ENCODE results near the gene SNX10. TPM values are rescaled to one million over a fixed set of nuclear protein-coding genes. Genes with fewer than 3 reads are reported as not detected.

SNX10 gene
- total RNA-seq, 1 experiment from 2014 or later = 9.4 TPM

- Mint-ChIP-seq H3K27ac (no peak overlapping the region), H3K4me1 (peaks cover 0 to 10% of the 10 kb centered on the region in 2 experiments), H3K9me3 (no peaks in the 10 kb centered on the region), H3K36me3 (ENCODE audit: insufficient read depth in 1 of 3, low read depth in 3 of 3) (peaks cover 2 to 5% (median 3%) of the 10 kb centered on the region in 3 experiments; a peak in 2 of 7 replicates), H3K27me3 (ENCODE audit: low read depth) (no peaks in the 10 kb centered on the region), H3K4me3 (no peak overlapping the region)
- H4K5ac ChIP-seq (ENCODE audit: insufficient read length, low read depth, low read length) = no peak overlapping the region
- no CpG with 5 or more reads among the region's 10 CpGs for WGBS (ENCODE audit: extremely low coverage, insufficient read length, low lambda C conversion rate)
- H3K23ac ChIP-seq (ENCODE audit: insufficient read length, low read depth, low read length) = no peak overlapping the region
- H4K91ac ChIP-seq (ENCODE audit: insufficient read length, low read depth, low read length) = no peak overlapping the region
- no peaks in the 10 kb centered on the region for H3K79me1 ChIP-seq (ENCODE audit: insufficient read depth, low read depth, low read length, poor library complexity, severe bottlenecking)
- TF ChIP-seq CTCF (conservative IDR thresholded peaks at IDR 0.05) = no peak
- H3K9ac ChIP-seq (ENCODE audit: extremely low read depth, insufficient read length, low read length) = no peak overlapping the region
- no peaks in the 10 kb centered on the region for H3K79me2 ChIP-seq (ENCODE audit: insufficient read depth, low read length)
- H2BK120ac ChIP-seq (ENCODE audit: low read depth, low read length, poor library complexity, severe bottlenecking) = no peak overlapping the region
- no peaks in the 10 kb centered on the region for H3K9me3 ChIP-seq (ENCODE audit: control insufficient read depth, low read depth, low read length)
- no peak overlapping the region for H4K8ac ChIP-seq (replicated peaks; ENCODE audit: insufficient read length, low read depth, low read length)
- no peak overlapping the region for H2BK12ac ChIP-seq (ENCODE audit: insufficient read length, low read depth, low read length)
- no peak overlapping the region for H2BK15ac ChIP-seq (ENCODE audit: low read depth, low read length)
- no peak overlapping the region for H3K56ac ChIP-seq (ENCODE audit: insufficient read length, low read depth, low read length)
- no peak overlapping the region for H2AK5ac ChIP-seq (ENCODE audit: insufficient read length, low read length)
- H3K23me2 ChIP-seq (ENCODE audit: insufficient read length, low read depth, low read length, poor library complexity, severe bottlenecking) = no peaks in the 10 kb centered on the region
- no peak overlapping the region for H3T11ph ChIP-seq (ENCODE audit: low read length)
- no peak overlapping the region for H3K18ac ChIP-seq (ENCODE audit: insufficient read length, low read depth, low read length)
- no peak overlapping the region for H3K27ac ChIP-seq (ENCODE audit: insufficient read length, low read depth, low read length)
- no peak for DNase-seq
- no peaks in the 10 kb centered on the region for H4K20me1 ChIP-seq (ENCODE audit: control insufficient read depth, insufficient read depth, insufficient read length)
- H3K4ac ChIP-seq (ENCODE audit: low read depth, low read length) = no peak overlapping the region
- no peak overlapping the region for H2BK20ac ChIP-seq (ENCODE audit: low read depth, low read length, poor library complexity, severe bottlenecking)
- H3K14ac ChIP-seq (ENCODE audit: insufficient read depth, low read length) = no peak overlapping the region
- H2AFZ ChIP-seq (ENCODE audit: low read length) = no peak overlapping the region
- H3K4me2 ChIP-seq (ENCODE audit: insufficient read depth, insufficient read length, low read length) = no peak overlapping the region
- H3K4me1 ChIP-seq (ENCODE audit: insufficient read depth, low read length) = no peaks in the 10 kb centered on the region
- no peak overlapping the region for H2BK5ac ChIP-seq (ENCODE audit: insufficient read length, low read length)
- H3K27me3 ChIP-seq (ENCODE audit: insufficient read depth, low read length) = no peaks in the 10 kb centered on the region
Observed at GRCh38 chr7:26343320-26343832, 51.7 kb downstream of the SNX10 start.

Data from H9 (cell line).